ENCODE results near the gene CRHR2.

Gene CRHR2

DNA sequence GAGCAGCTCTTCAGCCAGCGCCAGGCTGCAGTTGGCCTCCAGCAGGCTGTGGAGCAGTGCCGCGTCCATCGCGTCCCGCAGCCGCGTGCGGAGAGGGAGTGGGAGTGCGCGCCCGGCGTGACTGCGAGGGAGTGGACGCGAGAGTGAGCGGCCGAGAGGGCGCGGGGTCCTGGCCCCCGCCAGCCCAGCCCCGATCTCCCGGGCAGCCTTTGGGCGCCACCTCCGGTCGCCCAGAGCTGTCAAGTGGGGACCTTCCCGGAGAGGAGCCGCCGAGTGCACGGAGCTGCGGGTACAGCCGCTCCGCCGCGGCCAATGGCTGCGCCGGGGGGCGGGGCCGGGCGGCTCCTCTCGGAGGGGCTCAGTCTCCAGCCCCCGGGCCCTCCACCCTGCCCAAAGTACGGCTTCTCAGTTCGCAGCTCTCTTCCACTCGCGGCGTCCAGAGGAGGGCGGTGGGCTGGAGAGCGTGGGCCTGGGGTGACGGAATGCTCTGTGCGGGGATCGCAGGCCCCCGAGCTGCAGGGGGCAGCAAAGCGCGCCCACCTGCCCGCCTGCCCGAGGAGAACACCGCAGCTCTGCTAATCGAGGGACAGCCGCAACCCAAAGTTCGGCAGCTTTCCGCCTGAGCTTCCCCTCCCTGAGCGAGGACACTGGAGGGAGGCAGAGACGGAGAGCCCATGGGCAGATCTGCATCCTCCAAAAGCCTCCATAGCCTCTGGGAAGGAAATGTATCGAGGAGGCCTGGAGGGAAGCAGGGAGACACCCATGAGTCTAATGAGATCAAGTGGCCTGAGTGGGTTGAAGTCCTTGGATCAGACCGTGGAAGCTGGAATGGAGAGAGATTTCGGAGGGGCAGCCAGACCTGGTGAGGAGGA lies at the start of gene CRHR2 (continued):
- TF ChIP-seq SCRT2 (tag by site-specific recombination; IDR thresholded peaks at IDR 0.05) (no peak), ZNF366 (tag by site-specific recombination; conservative IDR thresholded peaks at IDR 0.05) (no peak), ZNF610 (tag by site-specific recombination; IDR thresholded peaks at IDR 0.05; ENCODE audit: borderline replicate concordance) (no peak), ZNF521 (tag by site-specific recombination; IDR thresholded peaks at IDR 0.05) (no peak), EGR2 (tag by site-specific recombination; IDR thresholded peaks at IDR 0.05; ENCODE audit: low read depth) (peak; percentile 68), ZBTB7A (tag by site-specific recombination; IDR thresholded peaks at IDR 0.05; ENCODE audit: low read depth) (no peak), ZNF514 (tag by site-specific recombination; IDR thresholded peaks at IDR 0.05) (no peak), ZNF792 (tag by site-specific recombination; IDR thresholded peaks at IDR 0.05) (no peak), MZF1 (tag by site-specific recombination; IDR thresholded peaks at IDR 0.05; ENCODE audit: borderline replicate concordance) (no peak), ZIC2 (tag by site-specific recombination; IDR thresholded peaks at IDR 0.05) (no peak; the same call in 1 of the 2 replicates), ZNF776 (tag by site-specific recombination; IDR thresholded peaks at IDR 0.05; ENCODE audit: borderline replicate concordance) (no peak), ZNF501 (tag by site-specific recombination; IDR thresholded peaks at IDR 0.05) (no peak), ZNF785 (tag by site-specific recombination; IDR thresholded peaks at IDR 0.05) (no peak), TRIM28 (IDR thresholded peaks at IDR 0.05; ENCODE audit: borderline replicate concordance, low read length) (no peak), ZFP3 (tag by site-specific recombination; IDR thresholded peaks at IDR 0.05; ENCODE audit: low read depth) (no peak), ZNF658 (tag by site-specific recombination; IDR thresholded peaks at IDR 0.05) (no peak), ZXDB (tag by site-specific recombination; IDR thresholded peaks at IDR 0.05) (0 out of 2 replicates have a peak, but pooled peaks have one; percentile 4), ZBTB48 (tag by site-specific recombination; IDR thresholded peaks at IDR 0.05) (peak; percentile 14; the same call in 1 of the 2 replicates), ZNF341 (tag by site-specific recombination; IDR thresholded peaks at IDR 0.05; ENCODE audit: low read depth) (0 out of 2 replicates have a peak, but pooled peaks have one; percentile 13), SCRT1 (tag by site-specific recombination; IDR thresholded peaks at IDR 0.05; ENCODE audit: borderline replicate concordance) (no peak), SP3 (tag by site-specific recombination; IDR thresholded peaks at IDR 0.05) (no peak), ZSCAN30 (tag by site-specific recombination; IDR thresholded peaks at IDR 0.05) (no peak; the same call in 1 of the 2 replicates), ZNF561 (tag by site-specific recombination; IDR thresholded peaks at IDR 0.05; ENCODE audit: borderline replicate concordance) (no peak), IKZF3 (tag by site-specific recombination; IDR thresholded peaks at IDR 0.05) (no peak)
- TF ChIP-seq, protein P1, sequence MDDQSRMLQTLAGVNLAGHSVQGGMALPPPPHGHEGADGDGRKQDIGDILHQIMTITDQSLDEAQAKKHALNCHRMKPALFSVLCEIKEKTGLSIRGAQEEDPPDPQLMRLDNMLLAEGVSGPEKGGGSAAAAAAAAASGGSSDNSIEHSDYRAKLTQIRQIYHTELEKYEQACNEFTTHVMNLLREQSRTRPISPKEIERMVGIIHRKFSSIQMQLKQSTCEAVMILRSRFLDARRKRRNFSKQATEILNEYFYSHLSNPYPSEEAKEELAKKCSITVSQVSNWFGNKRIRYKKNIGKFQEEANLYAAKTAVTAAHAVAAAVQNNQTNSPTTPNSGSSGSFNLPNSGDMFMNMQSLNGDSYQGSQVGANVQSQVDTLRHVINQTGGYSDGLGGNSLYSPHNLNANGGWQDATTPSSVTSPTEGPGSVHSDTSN (CRISPR knock-in tag; IDR thresholded peaks at IDR 0.05) = no peak
- TF ChIP-seq, protein P2, sequence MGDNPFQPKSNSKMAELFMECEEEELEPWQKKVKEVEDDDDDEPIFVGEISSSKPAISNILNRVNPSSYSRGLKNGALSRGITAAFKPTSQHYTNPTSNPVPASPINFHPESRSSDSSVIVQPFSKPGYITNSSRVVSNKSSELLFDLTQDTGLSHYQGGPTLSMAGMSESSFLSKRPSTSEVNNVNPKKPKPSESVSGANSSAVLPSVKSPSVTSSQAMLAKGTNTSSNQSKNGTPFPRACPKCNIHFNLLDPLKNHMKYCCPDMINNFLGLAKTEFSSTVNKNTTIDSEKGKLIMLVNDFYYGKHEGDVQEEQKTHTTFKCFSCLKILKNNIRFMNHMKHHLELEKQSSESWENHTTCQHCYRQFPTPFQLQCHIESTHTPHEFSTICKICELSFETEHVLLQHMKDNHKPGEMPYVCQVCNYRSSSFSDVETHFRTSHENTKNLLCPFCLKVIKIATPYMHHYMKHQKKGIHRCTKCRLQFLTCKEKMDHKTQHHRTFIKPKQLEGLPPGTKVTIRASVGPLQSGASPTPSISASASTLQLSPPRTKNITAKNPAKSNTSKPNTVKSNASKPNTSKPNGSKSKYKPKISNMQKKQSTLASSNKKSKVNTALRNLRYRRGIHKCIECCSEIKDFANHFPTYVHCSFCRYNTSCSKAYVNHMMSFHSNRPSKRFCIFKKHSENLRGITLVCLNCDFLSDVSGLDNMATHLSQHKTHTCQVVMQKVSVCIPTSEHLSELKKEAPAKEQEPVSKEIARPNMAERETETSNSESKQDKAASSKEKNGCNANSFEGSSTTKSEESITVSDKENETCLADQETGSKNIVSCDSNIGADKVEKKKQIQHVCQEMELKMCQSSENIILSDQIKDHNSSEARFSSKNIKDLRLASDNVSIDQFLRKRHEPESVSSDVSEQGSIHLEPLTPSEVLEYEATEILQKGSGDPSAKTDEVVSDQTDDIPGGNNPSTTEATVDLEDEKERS (tag by site-specific recombination; IDR thresholded peaks at IDR 0.05) = no peak
- TF ChIP-seq, protein P3, sequence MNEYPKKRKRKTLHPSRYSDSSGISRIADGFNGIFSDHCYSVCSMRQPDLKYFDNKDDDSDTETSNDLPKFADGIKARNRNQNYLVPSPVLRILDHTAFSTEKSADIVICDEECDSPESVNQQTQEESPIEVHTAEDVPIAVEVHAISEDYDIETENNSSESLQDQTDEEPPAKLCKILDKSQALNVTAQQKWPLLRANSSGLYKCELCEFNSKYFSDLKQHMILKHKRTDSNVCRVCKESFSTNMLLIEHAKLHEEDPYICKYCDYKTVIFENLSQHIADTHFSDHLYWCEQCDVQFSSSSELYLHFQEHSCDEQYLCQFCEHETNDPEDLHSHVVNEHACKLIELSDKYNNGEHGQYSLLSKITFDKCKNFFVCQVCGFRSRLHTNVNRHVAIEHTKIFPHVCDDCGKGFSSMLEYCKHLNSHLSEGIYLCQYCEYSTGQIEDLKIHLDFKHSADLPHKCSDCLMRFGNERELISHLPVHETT (tag by site-specific recombination; IDR thresholded peaks at IDR 0.05) = no peak
- TF ChIP-seq, protein P4, sequence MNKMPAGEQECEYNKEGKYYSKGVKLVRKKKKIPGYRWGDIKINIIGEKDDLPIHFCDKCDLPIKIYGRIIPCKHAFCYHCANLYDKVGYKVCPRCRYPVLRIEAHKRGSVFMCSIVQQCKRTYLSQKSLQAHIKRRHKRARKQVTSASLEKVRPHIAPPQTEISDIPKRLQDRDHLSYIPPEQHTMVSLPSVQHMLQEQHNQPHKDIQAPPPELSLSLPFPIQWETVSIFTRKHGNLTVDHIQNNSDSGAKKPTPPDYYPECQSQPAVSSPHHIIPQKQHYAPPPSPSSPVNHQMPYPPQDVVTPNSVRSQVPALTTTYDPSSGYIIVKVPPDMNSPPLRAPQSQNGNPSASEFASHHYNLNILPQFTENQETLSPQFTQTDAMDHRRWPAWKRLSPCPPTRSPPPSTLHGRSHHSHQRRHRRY (tag by site-specific recombination; IDR thresholded peaks at IDR 0.05) = no peak
- TF ChIP-seq, protein P5, sequence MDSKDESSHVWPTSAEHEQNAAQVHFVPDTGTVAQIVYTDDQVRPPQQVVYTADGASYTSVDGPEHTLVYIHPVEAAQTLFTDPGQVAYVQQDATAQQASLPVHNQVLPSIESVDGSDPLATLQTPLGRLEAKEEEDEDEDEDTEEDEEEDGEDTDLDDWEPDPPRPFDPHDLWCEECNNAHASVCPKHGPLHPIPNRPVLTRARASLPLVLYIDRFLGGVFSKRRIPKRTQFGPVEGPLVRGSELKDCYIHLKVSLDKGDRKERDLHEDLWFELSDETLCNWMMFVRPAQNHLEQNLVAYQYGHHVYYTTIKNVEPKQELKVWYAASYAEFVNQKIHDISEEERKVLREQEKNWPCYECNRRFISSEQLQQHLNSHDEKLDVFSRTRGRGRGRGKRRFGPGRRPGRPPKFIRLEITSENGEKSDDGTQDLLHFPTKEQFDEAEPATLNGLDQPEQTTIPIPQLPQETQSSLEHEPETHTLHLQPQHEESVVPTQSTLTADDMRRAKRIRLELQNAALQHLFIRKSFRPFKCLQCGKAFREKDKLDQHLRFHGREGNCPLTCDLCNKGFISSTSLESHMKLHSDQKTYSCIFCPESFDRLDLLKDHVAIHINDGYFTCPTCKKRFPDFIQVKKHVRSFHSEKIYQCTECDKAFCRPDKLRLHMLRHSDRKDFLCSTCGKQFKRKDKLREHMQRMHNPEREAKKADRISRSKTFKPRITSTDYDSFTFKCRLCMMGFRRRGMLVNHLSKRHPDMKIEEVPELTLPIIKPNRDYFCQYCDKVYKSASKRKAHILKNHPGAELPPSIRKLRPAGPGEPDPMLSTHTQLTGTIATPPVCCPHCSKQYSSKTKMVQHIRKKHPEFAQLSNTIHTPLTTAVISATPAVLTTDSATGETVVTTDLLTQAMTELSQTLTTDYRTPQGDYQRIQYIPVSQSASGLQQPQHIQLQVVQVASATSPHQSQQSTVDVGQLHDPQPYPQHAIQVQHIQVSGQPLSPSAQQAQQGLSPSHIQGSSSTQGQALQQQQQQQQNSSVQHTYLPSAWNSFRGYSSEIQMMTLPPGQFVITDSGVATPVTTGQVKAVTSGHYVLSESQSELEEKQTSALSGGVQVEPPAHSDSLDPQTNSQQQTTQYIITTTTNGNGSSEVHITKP (tag by site-specific recombination; IDR thresholded peaks at IDR 0.05) = peak; percentile 39; the same call in 1 of the 2 replicates

Measured in HEK293 (cell line).